HS-27A (cell line): ENCODE results near the gene DQX1.

Experiments used
- DNase-seq: peaks from one replicate; pipeline ENCODE4 v3.0.0-alpha.2; 2012; ENCODE audit warnings: low read depth, missing footprints

DQX1 gene

DNA sequence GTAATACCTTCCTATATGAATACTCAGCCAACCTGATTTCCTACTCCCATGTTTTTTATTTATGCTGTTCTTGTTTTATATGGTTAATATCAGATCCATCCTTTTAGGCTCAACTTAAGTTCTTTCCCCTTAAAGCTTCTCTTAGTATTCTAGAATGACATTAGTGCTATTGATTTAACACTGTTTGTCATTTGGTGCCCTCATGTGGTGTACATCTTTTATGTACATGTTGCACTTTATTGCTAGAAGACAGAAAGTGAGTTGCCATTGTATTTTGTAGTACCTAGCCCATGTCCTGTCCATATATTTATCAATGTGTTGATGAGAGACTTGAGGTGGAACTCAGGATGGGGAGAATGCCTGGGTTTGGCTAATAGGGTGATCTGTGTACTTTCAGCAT is 6.2 kb upstream of the DQX1 start:
- no peak for DNase-seq

DNA sequence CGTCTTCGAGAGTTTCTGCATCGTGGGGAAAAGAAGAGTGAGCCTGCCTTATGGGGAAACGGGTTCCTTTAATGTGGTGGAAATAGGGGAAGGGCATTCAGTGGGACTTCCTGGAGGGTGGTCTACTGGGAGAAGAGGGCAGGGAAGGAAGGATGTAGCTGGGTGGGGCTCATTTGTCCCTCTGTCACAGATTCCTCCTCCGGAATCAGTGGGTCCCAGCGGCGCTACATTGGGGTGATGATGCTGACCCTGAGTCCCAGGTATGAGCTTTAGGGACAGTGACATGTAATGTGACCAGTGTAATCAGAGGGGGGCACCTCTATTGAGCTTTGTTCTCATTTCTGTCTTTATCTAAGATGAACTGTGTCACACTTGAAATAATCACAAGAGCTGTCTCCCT is 5.6 kb upstream of the DQX1 start:
- DNase-seq, result no peak

DNA sequence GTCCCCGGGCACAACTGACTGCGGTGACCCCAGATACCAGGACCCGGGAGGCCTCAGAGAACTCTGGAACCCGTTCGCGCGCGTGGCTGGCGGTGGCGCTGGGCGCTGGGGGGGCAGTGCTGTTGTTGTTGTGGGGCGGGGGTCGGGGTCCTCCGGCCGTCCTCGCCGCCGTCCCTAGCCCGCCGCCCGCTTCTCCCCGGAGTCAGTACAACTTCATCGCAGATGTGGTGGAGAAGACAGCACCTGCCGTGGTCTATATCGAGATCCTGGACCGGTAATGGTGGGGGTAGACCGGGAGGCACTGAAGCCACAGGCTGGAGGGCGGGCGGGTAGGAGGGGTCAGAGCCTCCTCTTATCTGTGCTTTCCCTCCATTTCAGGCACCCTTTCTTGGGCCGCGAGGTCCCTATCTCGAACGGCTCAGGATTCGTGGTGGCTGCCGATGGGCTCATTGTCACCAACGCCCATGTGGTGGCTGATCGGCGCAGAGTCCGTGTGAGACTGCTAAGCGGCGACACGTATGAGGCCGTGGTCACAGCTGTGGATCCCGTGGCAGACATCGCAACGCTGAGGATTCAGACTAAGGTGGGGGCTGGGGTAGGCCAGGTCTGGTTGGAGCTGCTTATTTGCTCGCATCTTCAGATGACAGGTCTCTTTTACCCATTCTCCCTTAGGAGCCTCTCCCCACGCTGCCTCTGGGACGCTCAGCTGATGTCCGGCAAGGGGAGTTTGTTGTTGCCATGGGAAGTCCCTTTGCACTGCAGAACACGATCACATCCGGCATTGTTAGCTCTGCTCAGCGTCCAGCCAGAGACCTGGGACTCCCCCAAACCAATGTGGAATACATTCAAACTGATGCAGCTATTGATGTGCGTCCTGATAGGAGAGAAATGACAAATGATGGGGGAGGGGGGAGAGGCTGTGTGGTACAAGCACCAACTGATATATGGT is 4.5 kb upstream of the DQX1 start:
- DNase-seq, result no peak

DNA sequence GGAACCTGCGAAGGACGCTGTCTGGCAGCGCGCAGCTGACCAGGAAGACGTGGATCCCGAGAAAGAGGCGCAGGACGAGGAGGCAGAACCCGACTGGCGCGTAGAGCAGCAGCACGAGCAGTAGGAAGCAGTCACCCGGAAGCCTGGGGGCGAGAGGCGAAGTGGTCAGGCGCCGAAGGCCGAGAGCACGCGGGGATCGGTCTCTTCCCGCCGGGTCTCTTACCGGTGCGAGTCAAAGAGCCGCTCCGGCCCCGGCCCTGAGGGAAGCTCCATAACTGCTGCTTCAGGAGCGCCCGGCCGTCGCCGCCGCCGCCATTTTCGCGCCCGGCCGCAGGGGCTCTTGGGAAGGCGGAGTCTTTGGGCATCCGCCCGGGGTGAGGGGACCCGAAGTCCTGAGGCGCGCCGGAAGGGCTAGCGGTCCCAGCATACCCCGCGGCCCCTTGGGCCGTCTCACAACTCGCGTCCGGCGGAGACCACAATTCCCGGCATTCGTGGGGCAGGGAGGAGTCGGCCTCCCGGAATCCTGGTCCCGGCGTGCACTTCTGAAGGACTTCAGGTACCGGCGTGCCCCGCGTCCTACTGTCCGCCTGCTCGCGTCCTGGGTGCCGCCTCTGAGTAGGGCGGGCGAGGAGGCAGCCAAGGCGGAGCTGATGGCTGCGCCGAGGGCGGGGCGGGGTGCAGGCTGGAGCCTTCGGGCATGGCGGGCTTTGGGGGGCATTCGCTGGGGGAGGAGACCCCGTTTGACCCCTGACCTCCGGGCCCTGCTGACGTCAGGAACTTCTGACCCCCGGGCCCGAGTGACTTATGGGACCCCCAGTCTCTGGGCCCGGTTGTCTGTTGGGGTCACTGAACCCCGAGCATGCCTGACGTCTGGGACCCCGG is 3.6 kb upstream of the DQX1 start, which contains the start of the genes AUP1 and HTRA2:
TSS of gene AUP1 (minus strand) at position 350 of the 882 bp plus-strand sequence. CDS start at position 273, 77 bp downstream.
TSS of gene HTRA2 (plus strand) at position 577 of the 882 bp plus-strand sequence. CDS start at position 651, 74 bp downstream.
- DNase-seq, result peak; percentile 98

DNA sequence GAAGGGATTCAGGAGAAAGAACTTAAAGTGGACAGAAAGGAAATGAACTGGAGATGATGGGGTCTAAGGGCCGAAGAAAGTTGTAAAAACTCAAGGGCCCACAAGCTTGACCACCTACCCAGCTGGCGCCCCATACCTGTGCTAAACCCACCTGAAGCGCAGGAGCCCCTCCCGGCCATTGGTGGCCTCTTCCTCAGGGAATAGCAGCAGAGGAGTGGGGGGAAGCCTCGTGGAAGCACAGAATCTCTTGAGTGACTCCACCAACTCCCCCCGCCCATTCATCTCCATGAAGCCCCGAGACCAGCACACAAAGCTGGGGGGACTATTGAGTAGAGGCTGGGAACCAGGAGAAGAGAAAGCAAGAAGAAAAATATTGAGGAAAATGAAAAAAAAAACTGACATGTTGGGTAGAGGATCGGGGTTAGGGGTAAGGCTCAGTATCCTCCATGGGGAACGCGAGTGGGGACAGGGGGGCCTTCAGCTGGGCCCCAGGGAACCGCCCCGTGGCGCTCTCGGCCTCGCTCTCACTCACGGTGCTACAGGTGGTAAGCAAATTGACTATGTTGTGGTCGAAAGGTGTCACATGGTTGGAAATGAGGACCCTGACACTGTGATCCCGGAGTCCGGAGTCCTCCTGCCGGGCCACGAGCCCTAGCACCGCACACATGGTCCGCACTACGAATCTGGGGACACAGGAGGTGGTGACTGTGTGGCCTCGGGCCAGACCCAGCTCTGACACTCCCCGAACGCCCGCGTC is 2.7 kb upstream of the DQX1 start:
- no peak for DNase-seq

DNA sequence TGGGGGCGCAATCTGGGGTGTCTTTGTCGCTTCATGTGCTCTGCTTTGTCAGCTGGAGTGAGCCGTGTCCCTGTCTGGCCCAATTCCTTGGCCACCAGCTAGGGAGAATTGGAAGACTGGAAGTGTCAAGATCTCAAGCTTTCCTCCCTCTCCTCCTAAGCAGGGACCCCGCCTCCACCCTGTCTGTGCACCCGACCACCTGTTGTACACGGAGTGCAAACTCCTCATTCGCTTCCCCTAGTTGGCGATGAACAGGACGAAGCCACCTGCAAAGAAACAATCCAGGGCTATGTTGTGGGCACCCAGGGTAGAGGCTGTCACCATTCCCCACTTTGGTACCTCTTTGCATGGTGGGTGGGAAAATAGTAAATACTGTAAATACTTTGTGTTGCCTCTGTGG is 1.7 kb upstream of the DQX1 start:
- DNase-seq, result no peak

DNA sequence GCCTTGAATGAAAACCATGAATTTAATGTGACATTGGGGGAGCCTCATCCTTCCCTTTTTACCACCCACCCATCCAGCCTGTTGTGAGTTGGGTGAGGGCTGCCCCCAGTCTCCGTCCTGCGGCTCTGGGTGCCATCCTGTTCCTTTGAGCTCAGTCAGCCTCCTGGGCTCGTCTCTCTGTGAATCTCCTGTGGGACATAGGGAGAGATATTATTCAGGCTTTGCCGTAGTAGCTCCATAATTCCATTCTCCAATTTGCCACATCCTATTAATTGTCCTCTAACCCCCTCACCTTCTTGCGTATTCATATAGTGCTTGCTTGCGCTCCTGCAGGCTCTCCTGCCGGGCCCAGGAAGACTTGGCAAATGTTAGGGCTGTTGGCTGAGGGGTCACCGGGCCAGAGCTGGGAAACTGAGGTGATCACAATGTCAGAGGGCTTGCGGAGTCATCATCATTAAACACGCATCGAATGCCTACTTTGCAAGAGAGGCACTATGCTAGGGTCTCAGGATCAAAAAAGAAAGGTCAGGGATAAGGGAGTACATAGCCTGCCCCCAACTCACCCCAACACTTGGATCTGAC is 709 bp upstream of the DQX1 start:
- no peak for DNase-seq

DNA sequence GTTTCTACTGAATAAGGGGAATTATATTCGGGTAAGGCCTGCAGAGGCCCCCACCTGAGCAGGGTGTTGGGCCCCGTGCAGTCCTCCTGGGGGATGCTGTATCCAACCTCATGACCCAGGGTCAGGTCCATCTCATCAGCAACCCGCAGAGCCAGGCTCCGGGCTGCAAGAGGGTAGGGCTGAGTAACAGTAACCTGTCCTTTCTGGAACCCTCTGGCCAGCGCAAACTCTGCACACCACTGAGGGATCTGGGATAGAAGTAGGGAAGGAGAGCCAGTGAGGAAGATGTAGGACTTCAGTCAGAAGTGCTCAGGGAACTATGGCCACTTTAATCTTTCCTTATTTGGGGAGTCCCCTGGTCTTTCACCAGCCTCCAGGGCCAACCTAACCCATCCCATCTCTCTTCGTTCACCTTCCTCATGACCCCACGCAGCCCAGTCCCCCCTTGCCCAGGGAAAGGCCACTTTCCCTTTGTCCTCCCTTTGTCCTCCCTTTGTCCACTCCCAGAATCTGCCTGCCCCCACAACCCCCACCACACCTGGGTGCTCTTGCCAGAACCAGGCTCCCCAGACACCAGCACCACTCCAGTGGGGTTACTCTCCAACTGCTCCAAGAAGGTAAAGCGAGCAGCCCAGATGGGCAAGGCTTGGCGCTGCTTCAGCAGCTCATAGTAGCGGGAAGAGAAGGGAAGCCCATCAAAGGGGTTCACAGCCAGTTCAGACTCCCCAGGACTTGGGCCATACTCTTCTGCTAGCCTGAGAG is 895 bp downstream of the DQX1 start:
- DNase-seq, result no peak

DNA sequence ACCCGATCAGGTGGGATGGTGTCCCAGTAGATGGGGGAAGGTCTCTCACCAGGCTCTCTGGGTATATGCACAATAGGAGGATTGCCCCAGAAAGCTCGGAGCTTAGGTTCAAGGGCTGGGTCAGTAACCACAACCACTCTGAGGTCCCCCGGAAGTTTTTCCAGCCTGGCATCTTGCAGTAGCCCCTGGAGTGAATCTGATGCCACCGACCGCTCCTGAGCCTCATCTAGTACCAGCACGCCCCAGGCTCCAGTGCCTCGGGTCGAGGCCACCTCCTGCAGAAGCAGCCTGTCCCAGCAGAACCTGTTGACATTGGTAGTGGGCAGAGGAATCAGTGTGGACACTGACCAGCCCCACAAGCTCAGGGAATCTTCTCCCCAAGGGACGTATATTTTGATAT is 2.0 kb downstream of the DQX1 start:
- no peak for DNase-seq

DNA sequence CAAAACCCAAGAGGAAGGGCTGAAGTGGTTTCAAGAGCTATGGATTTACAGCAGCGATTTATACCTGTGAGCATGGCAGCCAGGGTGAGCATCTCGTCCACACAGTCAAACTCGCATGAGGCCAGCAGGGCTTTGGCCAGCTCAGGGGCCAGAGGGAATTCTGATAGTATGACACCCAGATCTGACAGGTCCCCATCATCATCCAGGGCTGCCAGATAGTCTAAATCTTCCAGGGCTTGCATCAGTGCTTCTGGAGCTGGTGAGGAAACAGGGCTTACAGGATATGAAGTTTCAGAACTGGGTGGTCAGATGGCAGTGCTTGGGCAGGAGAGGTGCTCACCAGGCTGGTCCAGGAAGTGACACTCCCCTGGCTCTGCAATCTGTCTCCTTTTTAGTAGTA is 3.5 kb downstream of the DQX1 start:
- no peak for DNase-seq

DNA sequence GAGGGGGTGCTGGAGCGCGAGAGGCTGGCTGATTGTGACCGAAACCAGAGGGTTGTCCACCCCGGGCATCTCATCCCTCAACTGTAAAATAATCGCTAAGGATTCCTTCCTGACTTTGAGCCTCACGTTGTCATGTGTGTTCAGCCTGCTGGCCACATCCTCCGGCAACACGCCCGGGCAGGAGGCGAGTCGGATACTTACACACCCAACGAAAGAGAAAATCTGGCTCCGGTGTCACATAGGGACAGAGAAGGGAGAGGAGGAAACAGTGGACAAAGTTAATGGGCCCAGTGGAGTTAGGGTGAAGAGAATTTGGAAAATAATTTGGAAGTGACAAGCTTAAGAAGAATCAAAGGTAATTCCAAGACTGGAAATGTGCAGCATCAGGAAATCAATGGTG is 9.4 kb downstream of the DQX1 start:
- no peak for DNase-seq

DNA sequence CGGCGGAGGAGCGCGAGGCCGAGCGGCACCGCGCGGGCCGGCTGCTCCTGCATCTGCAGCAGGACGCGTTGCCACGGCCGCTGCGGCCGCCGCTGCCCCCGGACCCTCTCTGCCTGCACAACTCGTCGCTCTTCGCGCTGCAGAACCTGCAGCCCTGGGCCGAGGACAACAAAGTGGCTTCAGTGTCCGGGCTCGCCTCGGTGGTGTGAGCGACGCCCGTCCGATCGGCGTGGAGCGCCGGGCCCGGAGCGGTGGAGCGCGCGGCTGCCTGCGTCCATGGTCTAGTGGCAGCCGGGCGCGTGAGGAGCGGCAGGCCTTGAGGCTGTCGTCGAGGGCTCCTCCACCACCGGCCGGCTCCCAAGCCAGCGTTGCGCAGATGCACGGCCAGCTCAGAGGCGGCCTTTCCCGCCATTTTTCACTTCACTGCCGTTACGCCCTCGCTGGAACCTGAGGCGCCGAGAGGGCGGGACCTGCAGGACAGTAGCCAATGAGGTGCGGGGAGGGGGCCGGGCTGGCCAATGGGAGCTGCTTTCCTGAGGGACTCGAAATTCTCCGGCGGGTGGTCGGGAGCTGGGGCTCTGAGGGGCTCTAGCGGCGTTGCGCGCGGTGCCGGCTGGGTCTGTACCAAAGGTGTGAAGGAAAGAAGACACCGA is 9.9 kb downstream of the DQX1 start:
- DNase-seq, result no peak

DNA sequence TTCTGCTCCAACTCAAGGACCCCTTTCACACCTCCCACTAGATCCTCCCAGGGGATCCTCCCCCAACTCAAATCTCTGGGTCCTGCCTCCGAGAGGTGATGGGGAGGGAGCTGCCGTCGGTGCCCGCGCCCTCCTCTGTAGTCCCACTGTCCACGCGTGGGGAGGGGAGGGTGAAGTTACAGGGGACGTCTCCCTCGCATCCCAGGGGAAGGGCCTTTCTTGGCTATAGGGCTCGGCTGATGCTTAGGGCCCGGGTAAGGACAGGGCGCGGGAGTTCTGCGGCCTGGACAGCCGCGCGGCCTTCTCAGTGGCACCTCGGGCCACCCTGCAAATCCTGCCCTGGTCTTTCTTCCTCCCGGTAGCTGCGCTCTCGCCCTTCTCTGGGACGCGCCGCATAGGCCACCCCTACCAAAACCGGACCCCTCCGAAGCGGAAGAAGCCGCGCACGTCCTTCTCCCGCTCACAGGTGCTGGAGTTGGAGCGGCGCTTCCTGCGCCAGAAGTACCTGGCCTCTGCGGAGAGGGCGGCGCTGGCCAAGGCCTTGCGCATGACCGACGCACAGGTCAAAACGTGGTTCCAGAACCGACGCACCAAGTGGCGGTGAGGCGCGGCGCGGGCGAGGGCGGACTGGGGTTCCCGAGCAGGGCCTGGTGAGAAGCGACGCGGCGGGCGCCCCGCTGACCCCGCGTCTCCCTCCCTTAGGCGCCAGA is 10.6 kb downstream of the DQX1 start:
- no peak for DNase-seq

DNA sequence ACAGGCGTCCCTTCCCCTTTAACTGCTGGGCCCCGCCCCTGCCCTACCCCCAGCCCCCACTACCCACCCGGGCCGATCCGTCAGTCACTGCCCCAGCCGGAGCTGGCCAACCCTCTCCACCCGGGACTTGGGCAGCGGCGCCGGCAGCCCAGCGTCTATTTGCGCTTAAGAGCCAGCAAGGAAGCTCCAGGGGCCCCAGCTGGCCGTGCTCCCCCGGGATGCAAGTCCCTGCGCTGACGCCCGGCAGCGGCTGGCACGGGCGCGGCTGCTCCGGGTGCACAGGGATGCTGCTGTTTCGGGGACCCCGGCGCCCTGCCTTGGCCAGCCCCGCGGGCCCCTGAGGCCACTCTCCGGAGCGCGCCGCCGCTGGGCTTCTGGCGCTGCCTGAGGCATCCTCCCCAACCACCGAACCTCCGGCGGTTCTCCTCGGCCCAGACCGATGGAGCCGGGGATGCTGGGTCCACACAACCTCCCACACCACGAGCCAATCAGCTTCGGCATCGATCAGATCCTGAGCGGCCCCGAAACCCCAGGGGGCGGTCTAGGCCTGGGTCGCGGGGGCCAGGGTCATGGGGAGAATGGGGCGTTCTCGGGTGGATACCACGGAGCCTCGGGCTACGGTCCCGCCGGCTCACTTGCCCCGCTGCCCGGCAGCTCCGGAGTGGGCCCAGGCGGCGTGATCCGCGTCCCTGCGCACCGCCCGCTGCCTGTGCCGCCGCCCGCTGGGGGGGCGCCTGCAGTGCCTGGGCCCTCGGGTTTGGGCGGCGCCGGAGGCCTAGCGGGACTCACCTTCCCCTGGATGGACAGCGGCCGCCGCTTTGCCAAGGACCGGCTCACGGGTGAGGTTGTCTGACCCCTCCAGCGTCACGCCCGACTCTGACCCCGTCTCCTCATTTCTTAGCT is 11.4 kb downstream of the DQX1 start, which contains the start of gene TLX2:
TSS of gene TLX2 (plus strand) at position 83 of the 903 bp plus-strand sequence. CDS start at position 440, 357 bp downstream.
- no peak for DNase-seq

DNA sequence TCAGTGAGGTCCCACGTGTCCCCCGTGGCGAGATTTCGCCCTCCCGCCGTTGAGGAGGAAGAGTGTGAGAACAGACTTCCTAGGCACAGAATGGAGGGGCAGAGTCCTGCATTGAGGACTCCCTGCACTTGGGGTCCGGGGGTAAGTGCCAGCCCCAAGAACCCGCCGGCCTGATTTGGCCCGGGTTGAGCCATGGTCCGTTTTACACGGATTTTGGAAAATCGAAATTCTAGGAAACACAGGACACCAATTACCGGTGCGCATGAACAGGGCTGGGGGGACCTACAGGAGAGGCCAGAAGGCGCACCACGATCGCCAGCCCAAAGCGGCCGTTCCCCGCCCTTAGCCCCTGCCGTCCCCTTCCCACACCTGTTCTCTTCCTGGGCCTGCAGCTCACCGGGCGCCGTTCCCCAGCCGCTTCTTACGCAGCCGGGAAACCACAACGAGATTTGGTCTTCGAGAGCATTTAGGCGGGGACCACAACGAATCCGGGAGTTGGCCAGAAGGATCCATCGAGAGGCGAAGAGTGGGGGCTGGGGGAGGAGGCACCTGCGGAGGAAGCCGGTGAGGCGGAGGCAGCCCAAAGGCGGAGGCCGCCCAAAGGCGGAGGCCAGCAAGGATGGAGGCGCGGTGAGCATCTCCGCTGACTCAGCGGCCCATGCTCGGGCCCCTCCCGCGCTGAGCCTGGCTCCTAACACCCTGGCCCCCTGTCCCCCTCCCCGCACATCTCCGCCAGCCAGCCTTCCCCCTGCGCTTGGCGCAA is 12.2 kb downstream of the DQX1 start:
- DNase-seq, result no peak

DNA sequence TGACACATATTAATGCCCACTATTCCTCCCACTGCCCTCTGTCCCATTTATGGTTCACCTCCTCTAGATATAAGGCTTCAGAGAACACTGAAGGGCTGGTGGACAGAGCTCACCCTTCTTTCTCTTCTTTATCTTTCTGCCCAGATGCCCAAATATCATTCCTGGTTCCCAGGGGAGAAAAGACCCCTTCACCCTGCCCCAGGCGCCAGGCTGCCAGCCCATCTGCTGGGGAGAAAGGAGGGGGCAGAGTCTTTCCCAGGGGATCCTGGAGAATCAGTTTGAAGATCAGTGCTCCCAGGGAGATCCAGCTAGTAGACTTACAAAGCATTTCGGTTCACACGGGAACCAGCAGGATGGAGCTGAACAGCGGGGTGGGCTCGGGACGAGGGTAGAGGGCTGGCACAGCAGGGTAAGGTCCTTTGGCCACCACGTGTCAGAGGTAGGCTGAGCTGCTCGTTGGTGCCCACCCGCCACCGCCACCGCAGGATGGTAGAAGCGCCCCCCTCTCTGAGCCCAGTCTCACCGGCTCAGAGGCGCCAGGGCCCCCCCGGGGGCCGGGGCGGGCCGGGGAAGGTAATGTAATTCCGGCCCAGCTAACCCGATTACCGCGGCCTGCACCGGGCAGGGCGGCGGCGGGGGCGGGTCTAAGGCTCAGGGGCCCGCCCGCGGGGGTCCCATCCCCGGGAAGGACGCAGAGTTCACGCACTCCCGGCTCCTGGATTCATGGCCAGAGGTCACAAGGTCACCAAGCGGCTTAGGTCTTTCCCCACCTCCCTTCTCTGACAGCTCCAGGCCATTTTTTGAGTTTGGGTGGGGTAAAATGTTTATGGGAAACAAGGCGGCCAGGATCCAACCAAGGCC is 13.1 kb downstream of the DQX1 start:
- DNase-seq, result no peak
